Body of pancreas (tissue), 4 donors: ENCODE results near the gene ARHGAP12.

Experiments used
- POLR2A ChIP-seq, 3 donors: fragments of 450-650 bp; IDR thresholded peaks; one replicate each; pipeline ENCODE4 v1.6.1; 2016; ENCODE audit warnings: antibody characterized with exemption in 3 of 3, mild to moderate bottlenecking in 2 of 3
- TF ChIP-seq, protein P1 (sequence below), 7 experiments: fragments of 450-650 bp in 4 of 7; fragments of 200-600 bp in 3 of 7; sonication (generic) in 3 of 7; IDR thresholded peaks; one replicate each; pipeline ENCODE4 v1.5.1; 2016 to 2019; ENCODE audit warnings: antibody characterized with exemption in 7 of 7

DNA sequence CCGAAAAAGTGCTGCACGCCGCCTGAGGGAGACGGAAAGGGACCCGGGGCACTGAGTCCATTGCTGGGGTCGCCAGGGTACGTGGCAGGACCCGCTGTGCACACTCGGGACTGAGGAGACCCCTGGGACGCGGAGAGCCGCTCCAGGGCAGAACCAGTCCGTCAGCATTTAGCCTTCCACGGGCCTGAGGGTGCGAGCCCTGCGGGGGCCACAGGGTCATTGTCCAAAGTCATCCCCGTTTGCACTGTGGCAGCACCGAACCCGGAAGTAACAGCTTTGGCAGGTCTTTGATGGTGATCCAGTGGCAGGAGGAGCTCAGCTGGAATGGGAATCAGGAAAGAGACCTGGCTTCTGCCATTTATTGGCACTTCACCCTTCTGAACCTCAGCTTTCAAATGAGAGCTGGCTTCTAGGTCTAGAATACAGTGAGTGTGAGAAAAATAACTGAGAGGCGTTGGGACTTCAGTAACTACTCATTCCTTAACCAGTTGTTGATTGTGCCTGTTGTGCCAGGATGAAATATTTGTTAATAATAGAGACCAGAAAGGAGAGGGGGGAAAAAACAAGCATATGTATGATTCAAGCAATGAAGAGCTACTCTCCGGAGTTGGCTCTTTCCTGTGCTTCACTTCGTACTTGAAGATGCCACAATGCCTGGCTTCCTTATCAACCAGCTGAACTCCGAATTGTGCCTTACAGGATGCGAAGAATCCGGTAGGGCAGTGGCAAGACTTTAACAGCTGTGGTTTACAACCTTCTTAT, 811 bp upstream of the ARHGAP12 start:
- TF ChIP-seq, protein P1, sequence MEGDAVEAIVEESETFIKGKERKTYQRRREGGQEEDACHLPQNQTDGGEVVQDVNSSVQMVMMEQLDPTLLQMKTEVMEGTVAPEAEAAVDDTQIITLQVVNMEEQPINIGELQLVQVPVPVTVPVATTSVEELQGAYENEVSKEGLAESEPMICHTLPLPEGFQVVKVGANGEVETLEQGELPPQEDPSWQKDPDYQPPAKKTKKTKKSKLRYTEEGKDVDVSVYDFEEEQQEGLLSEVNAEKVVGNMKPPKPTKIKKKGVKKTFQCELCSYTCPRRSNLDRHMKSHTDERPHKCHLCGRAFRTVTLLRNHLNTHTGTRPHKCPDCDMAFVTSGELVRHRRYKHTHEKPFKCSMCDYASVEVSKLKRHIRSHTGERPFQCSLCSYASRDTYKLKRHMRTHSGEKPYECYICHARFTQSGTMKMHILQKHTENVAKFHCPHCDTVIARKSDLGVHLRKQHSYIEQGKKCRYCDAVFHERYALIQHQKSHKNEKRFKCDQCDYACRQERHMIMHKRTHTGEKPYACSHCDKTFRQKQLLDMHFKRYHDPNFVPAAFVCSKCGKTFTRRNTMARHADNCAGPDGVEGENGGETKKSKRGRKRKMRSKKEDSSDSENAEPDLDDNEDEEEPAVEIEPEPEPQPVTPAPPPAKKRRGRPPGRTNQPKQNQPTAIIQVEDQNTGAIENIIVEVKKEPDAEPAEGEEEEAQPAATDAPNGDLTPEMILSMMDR (IDR thresholded peaks at IDR 0.05): no peak
- TF ChIP-seq POLR2A (IDR thresholded peaks at IDR 0.05): peak in 1 of 3 donors; percentile 60
